Measurements from ENCODE around the gene SECISBP2.

DNA sequence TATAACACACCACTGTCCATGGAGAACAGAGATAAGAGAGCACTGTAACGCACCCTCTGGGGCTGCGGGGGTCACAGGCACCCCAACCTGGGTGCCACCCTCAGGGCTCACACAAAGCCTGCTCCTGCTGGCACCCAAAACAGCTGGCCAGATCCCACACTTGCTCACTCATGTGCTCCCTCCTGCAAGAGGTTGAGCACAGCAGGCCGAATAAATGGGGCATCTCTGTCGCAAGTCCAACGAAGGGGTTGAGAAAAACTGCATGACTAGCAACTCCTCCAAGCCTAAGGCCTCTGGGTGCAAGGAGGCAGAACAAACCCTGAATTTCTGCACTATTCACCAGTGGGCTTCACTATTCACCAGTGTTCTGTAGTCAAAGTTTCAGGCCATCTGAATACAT is 80.3 kb downstream of the SECISBP2 start:
- TF ChIP-seq YY1 (IDR thresholded peaks at IDR 0.05; ENCODE audit: low read depth) (no peak), FOXM1 (IDR thresholded peaks at IDR 0.05; ENCODE audit: borderline replicate concordance, low read depth) (no peak), RAD21 (IDR thresholded peaks at IDR 0.05; ENCODE audit: low read depth) (no peak), EP300 (IDR thresholded peaks at IDR 0.05; ENCODE audit: borderline replicate concordance) (no peak), TEAD4 (IDR thresholded peaks at IDR 0.05) (no peak)

Measured in Ishikawa (cell line).